ENCODE data around the gene GPC6. TPM values are rescaled to one million over a fixed set of nuclear protein-coding genes. Genes with fewer than 3 reads are reported as not detected.

Gene GPC6
- total RNA-seq, 1 donor from 2014 or later = 63.0 TPM

- Histone ChIP-seq H3K27me3 (ENCODE audit: insufficient read depth, low read length) (no peaks in the 10 kb centered on the region), H3K9ac (ENCODE audit: low read length) (no peak overlapping the region), H3K4me2 (ENCODE audit: low read length) (no peak overlapping the region), H3K36me3 (ENCODE audit: insufficient read depth, low read length) (no peaks in the 10 kb centered on the region), H3K27ac (ENCODE audit: low read depth, low read length) (no peak overlapping the region), H2AFZ (ENCODE audit: low read depth, low read length) (no peak overlapping the region), H3K4me1 (ENCODE audit: insufficient read depth, low read length) (no peaks in the 10 kb centered on the region), H3K79me2 (ENCODE audit: insufficient read depth, low read length) (no peaks in the 10 kb centered on the region), H4K20me1 (ENCODE audit: insufficient read depth, low read length) (no peaks in the 10 kb centered on the region), H3K9me3 (ENCODE audit: insufficient read depth, low read depth, low read length) (no peaks in the 10 kb centered on the region), H3K4me3 (ENCODE audit: insufficient read depth, low read depth, low read length) (no peak overlapping the region)
- Mint-ChIP-seq H3K27ac (ENCODE audit: unreplicated experiment) (no peak overlapping the region), H3K36me3 (ENCODE audit: low read depth, unreplicated experiment) (peaks cover 2% of the 10 kb centered on the region), H3K4me3 (ENCODE audit: unreplicated experiment) (no peak overlapping the region), H3K4me1 (ENCODE audit: low read depth, unreplicated experiment) (peaks cover 9% of the 10 kb centered on the region), H3K9me3 (ENCODE audit: unreplicated experiment) (no peaks in the 10 kb centered on the region), H3K27me3 (ENCODE audit: low read depth, unreplicated experiment) (no peaks in the 10 kb centered on the region)
- FAIRE-seq (no peak), DNase-seq (ENCODE audit: low read depth) (peak; percentile 16)
- no peak for TF ChIP-seq CTCF (IDR thresholded peaks at IDR 0.05; ENCODE audit: insufficient read depth, low read depth, low read length)
- TF ChIP-seq EZH2 (IDR thresholded peaks at IDR 0.05; ENCODE audit: insufficient read depth, low read length) = no peak
Measured at GRCh38 chr13:93932901-93933300, 706.3 kb downstream of the GPC6 start.

GRCh38 chr13:93936901-93937300 lies 710.3 kb downstream of the GPC6 start:
- no peak overlapping the region for H3K4me2 ChIP-seq (ENCODE audit: low read length)
- no peak for DNase-seq (ENCODE audit: low read depth)
- no peak overlapping the region for H3K27ac Mint-ChIP-seq (ENCODE audit: unreplicated experiment)
- H3K27me3 ChIP-seq (ENCODE audit: insufficient read depth, low read length) = no peaks in the 10 kb centered on the region
- H2AFZ ChIP-seq (ENCODE audit: low read depth, low read length) = no peak overlapping the region
- H3K79me2 ChIP-seq (ENCODE audit: insufficient read depth, low read length) = no peaks in the 10 kb centered on the region
- peaks cover 2% of the 10 kb centered on the region for H3K36me3 Mint-ChIP-seq (ENCODE audit: low read depth, unreplicated experiment)
- no peaks in the 10 kb centered on the region for H3K4me1 ChIP-seq (ENCODE audit: insufficient read depth, low read length)
- no peaks in the 10 kb centered on the region for H3K9me3 ChIP-seq (ENCODE audit: insufficient read depth, low read depth, low read length)
- no peaks in the 10 kb centered on the region for H4K20me1 ChIP-seq (ENCODE audit: insufficient read depth, low read length)
- H3K36me3 ChIP-seq (ENCODE audit: insufficient read depth, low read length) = no peaks in the 10 kb centered on the region
- no peak for TF ChIP-seq EZH2 (IDR thresholded peaks at IDR 0.05; ENCODE audit: insufficient read depth, low read length)
- no peak for TF ChIP-seq CTCF (IDR thresholded peaks at IDR 0.05; ENCODE audit: insufficient read depth, low read depth, low read length)
- no peaks in the 10 kb centered on the region for H3K27me3 Mint-ChIP-seq (ENCODE audit: low read depth, unreplicated experiment)
- H3K9ac ChIP-seq (ENCODE audit: low read length) = no peak overlapping the region
- H3K4me3 ChIP-seq (ENCODE audit: insufficient read depth, low read depth, low read length) = no peak overlapping the region
- peaks cover 2% of the 10 kb centered on the region for H3K4me1 Mint-ChIP-seq (ENCODE audit: low read depth, unreplicated experiment)
- H3K9me3 Mint-ChIP-seq (ENCODE audit: unreplicated experiment) = no peaks in the 10 kb centered on the region
- no peak for FAIRE-seq
- H3K4me3 Mint-ChIP-seq (ENCODE audit: unreplicated experiment) = no peak overlapping the region
- no peak overlapping the region for H3K27ac ChIP-seq (ENCODE audit: low read depth, low read length)

GRCh38 chr13:93941444-93941843 lies 714.8 kb downstream of the GPC6 start:
- no peaks in the 10 kb centered on the region for H3K9me3 Mint-ChIP-seq (ENCODE audit: unreplicated experiment)
- DNase-seq (ENCODE audit: low read depth) (no peak), FAIRE-seq (no peak)
- no peaks in the 10 kb centered on the region for H3K27me3 ChIP-seq (ENCODE audit: insufficient read depth, low read length)
- H3K4me3 Mint-ChIP-seq (ENCODE audit: unreplicated experiment) = no peak overlapping the region
- TF ChIP-seq CTCF (IDR thresholded peaks at IDR 0.05; ENCODE audit: insufficient read depth, low read depth, low read length) = no peak
- TF ChIP-seq EZH2 (IDR thresholded peaks at IDR 0.05; ENCODE audit: insufficient read depth, low read length) = no peak
- H2AFZ ChIP-seq (ENCODE audit: low read depth, low read length) = no peak overlapping the region
- H3K4me1 ChIP-seq (ENCODE audit: insufficient read depth, low read length) = no peaks in the 10 kb centered on the region
- no peak overlapping the region for H3K4me2 ChIP-seq (ENCODE audit: low read length)
- H3K9ac ChIP-seq (ENCODE audit: low read length) = no peak overlapping the region
- H3K27ac ChIP-seq (ENCODE audit: low read depth, low read length) = no peak overlapping the region
- H3K9me3 ChIP-seq (ENCODE audit: insufficient read depth, low read depth, low read length) = no peaks in the 10 kb centered on the region
- H3K36me3 Mint-ChIP-seq (ENCODE audit: low read depth, unreplicated experiment) = no peaks in the 10 kb centered on the region
- H3K27ac Mint-ChIP-seq (ENCODE audit: unreplicated experiment) = no peak overlapping the region
- H3K36me3 ChIP-seq (ENCODE audit: insufficient read depth, low read length) = no peaks in the 10 kb centered on the region
- H3K79me2 ChIP-seq (ENCODE audit: insufficient read depth, low read length) = no peaks in the 10 kb centered on the region
- H3K4me3 ChIP-seq (ENCODE audit: insufficient read depth, low read depth, low read length) = no peak overlapping the region
- no peaks in the 10 kb centered on the region for H3K27me3 Mint-ChIP-seq (ENCODE audit: low read depth, unreplicated experiment)
- H4K20me1 ChIP-seq (ENCODE audit: insufficient read depth, low read length) = no peaks in the 10 kb centered on the region
- no peaks in the 10 kb centered on the region for H3K4me1 Mint-ChIP-seq (ENCODE audit: low read depth, unreplicated experiment)

All from astrocyte (in vitro differentiated cells and primary cell).